Measurements from ENCODE around the gene SNRPA1.
"Not testable (repeated sequence)": the region's sequence is repeated elsewhere in the genome, so short reads cannot be mapped to it uniquely, and the experiment has no call there.

SNRPA1 gene

DNA sequence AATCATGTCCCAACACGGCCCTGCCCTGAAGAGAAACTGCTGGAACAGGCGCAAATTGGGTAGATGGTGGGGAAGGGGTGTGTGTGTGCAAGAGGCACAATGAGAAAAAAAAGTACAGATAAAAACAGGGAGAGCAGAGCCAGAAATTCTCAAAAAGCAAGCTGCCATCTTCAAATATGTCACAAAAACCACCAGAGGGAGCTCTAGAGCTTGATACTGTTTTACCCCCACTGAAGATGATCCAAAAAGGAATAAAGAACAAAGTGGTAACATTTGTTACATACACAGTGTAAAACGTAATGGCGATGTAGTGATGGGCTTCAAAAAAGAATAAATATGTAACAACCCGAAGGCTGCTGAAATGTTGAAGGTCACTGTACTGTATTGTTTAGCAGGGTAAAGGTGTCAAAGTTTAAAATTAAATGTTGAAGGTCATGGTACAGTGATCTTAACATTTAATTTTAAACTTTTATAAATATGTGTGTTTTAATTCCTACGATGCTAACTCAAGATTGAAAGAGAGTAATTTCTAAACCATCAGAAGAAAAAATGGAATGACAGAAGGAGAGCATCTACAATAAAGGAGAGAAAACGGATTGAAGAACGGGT, 6.0 kb downstream of the SNRPA1 start:
- DNase-seq, result peak; percentile 48

- not testable (repeated sequence) for DNase-seq
These were observed 7.7 kb downstream of the SNRPA1 start for GRCh38 chr15:101287342-101287741.

DNA sequence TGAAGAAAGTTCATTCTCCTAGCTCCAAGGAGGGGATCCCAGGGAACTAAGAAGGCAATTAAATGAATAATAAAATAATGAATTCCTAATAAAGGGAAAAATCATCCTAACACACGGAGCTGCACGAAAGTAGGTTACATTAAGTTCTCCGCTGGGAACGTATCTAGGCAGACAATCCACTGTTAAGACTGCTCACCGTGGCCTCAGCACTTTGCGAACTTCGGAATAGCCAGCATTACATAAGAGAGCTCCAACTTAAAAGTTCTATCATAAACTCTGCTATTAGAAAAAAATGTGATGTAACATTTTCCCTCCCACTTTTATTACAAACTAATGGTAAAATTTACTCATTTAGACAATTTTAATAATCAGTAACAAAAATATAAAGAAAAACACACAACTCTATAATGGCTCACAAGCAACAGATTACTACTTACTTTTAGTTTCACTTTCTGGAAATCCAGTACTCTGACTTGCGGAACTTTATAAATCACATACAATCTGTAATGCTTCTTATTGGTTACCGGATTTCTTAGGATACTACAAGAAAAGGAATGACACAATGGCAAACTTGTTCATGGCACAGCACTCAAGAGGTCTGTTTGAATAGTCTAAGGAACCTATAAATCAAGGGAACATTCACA, 8.5 kb downstream of the SNRPA1 start:
- no peak for DNase-seq

GRCh38 chr15:101283931-101284330, 11.1 kb downstream of the SNRPA1 start:
- DNase-seq, result no peak

GRCh38 chr15:101280007-101280406, 15.0 kb downstream of the SNRPA1 start:
- DNase-seq, result no peak

DNA sequence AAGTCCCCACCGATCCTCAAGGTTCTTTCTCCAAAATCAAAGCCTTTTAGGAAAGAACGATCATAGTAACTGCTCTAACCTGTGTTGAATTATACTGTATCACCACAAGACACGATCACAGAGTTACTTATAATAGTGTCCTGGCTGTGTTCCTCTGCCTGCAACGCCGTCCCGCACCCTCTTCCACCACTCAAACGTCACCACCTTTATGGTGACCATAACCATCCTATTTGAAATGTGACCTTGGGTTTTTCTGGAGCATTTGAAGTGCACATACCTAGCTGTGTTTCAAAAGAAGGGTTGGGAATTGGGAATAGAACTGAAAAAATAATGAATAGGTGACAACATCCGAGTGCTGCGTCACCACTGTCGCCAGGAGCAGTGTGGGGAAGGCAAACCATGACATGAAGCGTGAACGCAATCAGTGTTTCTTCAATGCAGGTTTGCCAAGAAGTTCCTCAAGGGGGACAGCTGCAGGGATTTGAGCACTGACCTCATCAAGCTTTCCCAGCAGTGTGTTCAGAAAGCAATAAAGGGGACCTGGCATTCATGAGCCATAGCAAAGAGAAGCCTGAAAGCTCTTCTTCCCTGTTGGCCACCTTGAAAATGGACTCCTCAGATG, 17.0 kb downstream of the SNRPA1 start:
- DNase-seq, result no peak

GRCh38 chr15:101277038-101277822, 17.8 kb downstream of the SNRPA1 start, which contains the start of gene SELENOS:
Gene SELENOS (minus strand): TSS chr15:101277485. CDS start chr15:101277417, 68 bp downstream.
- peak; percentile 75 for DNase-seq

- peak; percentile 47 for DNase-seq
These were observed 18.5 kb downstream of the SNRPA1 start for GRCh38 chr15:101276501-101277037.

DNA sequence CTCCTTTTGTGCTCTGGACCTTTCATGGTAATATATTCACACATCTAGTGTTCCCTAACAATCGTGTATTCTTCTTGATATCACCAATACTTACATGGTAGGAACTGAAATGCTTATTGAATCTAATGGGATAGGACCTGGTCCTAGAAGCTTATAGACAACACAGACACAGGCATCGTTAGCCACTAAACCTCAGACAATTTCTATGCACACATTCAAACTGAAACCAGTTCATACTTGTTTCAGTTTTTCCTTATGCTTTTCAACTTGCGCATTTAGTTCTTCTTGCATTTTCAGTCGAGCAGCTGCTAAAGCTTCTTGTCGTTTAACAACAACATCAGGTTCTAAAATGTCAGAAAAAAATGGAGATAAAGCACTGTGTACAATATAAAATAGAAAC, 20.0 kb downstream of the SNRPA1 start:
- no peak for DNase-seq

- DNase-seq, result no peak
These were observed 21.5 kb downstream of the SNRPA1 start for GRCh38 chr15:101273534-101273933.

GRCh38 chr15:101272584-101272983, 22.5 kb downstream of the SNRPA1 start:
- no peak for DNase-seq

DNA sequence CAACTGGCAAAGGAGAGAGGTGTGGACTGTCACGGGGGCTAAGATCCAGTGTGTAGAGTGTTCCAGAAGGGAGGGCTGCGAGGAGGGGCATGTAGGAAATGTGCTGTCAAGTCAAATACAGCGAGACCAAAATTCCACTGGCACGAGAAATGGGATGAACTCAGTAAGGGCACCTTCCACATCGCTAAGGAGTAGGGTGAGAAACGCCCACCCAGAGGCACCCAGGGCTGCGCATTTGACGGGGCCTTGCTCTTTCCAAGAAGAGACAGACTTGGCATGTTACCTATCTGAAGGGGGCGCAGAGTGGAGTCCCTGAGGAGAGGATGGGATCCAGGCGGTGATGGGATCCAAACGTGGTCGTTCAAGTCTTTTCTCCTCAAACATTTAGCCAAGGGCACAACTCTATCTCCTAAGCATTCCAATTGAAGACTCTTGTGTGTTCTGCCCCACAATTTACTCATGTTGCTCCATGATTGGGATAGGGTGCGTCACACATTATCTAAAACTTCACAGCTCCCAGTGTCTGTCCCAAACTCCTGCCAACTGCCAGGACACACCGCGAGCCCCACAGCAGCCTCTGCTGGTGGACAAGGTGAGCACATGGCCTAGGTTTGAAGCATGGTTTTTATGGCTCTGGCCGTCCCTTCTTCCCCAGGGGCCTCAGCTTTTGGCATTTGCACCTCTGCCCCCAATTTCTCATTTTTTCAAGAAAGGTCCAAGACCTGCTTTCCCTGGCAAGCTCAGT, 25.4 kb downstream of the SNRPA1 start:
- no peak for DNase-seq

DNA sequence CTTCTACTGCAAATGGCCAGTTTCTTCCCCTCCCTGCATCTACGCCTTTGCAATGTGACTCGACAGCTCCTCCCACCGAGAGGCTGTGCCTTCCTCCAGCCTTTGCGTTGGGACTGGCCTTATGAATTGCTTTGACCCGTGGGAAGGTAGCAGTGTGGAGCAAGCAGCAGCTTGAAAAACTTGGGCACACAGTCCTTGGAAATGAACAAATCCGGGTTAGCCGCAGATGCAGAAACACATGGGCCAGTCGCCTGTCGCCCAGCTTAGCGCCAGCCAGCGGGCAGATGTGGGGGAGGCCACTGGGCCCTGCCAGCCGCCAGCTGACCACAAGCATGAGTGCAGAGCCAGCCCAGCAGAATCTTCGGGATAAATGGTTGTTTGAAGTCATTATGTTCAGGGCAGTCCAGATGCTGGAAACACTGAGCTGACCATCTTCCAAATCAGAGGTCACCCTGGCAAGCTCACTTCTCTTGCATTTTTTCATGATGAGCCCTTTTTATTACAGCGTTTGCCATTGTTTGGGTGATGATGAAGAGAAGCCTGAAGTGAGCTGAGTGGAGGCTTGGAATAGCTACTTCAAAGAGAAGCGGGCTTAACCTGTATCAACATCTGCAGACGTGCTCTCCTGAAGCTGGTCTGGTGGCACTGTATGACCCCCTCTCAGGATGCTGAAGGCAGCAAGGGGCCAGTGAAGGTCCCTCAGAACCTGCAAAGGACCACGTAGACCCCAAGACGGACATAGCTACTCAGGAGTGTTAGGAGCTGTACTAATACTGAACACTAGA, 27.5 kb downstream of the SNRPA1 start:
- DNase-seq, result no peak

GRCh38 chr15:101266787-101267186, 28.3 kb downstream of the SNRPA1 start:
- DNase-seq, result no peak

- DNase-seq, result no peak
These were observed 29.0 kb downstream of the SNRPA1 start for GRCh38 chr15:101266034-101266433.

DNA sequence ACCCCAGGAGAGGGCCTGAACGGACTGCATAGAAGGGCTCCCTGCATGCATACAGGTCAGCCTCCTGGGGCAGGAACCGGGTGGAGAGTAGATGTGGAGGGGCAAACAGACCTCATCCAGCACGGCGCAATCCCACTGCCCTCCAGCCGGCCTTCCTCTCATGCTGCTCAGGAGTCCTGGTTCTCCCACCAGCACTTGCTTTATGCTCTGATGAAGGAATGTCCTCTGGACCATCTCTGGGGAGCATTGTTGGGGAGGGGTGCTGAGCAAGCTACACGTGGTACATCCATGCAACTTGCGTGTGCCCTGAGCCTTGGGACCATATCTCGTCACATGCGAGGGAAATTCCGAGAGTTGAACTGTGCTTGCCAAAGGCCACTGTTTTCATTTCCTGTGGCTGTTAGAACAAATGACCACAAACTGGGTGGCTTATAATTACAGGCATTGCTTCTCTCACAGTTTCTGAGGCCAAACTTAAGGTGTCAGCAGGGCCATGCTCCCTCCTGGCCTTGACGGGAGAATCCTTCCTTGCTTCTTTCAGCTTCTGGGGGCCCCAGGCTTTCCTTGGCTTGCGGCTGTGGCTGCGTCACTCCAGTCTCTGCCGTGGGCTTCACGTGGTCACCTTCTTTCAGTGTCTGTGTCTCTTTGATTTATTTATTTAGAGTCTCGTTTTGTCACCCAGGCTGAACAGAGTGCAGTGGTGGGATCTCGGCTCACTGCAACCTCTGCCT, 30.0 kb downstream of the SNRPA1 start:
- DNase-seq, result no peak

GRCh38 chr15:101264011-101264410, 31.0 kb downstream of the SNRPA1 start:
- no peak for DNase-seq

DNA sequence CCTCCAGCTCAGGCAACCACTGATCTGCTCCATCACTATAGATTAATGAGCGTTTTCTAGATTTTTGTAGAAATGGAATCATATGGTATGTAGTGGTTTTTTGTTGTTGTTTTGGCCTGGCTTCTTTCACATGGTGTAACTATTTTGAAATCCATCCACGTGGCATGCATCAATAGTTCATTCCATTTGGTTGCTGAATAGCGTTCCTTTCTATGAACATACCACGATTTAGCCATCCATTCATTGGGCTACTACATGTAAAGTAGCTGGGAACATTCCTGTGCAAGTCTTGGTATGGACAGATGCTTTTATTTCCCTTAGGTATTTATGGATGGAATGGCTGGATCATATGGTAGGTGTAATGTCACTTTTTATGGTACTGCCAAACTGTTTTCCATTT, 32.5 kb downstream of the SNRPA1 start:
- no peak for DNase-seq

GRCh38 chr15:101258238-101259144, 36.6 kb downstream of the SNRPA1 start:
- DNase-seq, result peak; percentile 75

DNA sequence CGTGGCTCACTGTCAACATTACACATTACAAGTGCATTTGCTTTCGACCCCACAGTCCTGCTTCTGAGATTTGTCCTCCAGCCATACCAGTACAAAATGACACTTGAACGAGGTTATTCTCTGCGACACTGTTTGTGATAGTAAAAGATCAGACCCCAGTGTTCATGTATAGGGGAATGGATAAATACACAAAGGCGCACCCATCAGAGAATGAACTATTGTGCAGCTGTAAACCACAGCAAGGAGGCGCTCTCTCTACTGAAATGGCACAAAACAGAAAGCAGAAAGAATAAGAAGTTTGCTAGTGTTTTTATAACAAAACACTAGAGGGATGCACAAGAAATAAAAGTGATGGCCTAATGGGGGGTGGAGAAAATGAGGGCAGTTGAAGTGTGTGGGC, 38.3 kb downstream of the SNRPA1 start:
- DNase-seq, result no peak

All from KG1 (cell line).